Measurements from ENCODE around the gene TJP2.

DNA sequence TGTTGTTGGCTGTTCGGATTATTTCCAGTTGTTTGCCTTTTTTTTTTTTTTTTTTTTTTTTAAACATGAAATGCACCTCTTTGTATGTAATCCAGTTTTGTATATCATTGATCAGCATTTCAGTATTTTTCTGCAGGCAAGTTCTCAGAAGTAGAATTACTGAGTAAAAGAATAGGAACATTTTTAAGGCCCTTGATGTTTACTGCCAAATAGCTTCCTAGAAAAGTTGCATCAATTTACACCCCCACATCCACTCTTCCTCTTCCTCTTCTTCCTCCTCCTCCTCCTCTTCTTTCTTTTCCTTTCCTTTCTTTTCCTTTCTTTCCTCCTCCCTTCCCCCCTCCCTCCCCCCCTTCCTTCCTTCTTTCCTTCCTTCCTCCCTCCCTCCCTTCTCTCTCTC is 81.5 kb downstream of the TJP2 start:
- TF ChIP-seq SUZ12 (IDR thresholded peaks at IDR 0.05; ENCODE audit: extremely low read depth, insufficient read depth, insufficient read length) = no peak
- TF ChIP-seq ZNF274 (IDR thresholded peaks at IDR 0.05; ENCODE audit: low read depth, low read length) = no peak

Data from NT2/D1 (cell line).